Bronchial epithelial cell (primary cell): Measurements from ENCODE around the gene KDM1B. TPM values are rescaled to one million over a fixed set of nuclear protein-coding genes. Genes with fewer than 3 reads are reported as not detected.

Source experiments
- DNase-seq: peaks from one replicate; pipeline ENCODE4 v3.0.0-alpha.2; 2010; ENCODE audit warnings: low read depth
- FAIRE-seq: peaks from 2 replicates; lab custom pipeline; 2011; peaks lifted over from hg19 to GRCh38; lab: Jason Lieb, UNC
- H3K27me3 ChIP-seq: 2 replicates; pipeline ENCODE4 v1.5.1; 2011; ENCODE audit warnings: low read length; ENCODE audit not compliant: control insufficient read depth, insufficient read depth
- H3K36me3 ChIP-seq: 2 replicates; pipeline ENCODE4 v1.5.1; 2011; ENCODE audit warnings: low read length; ENCODE audit not compliant: control insufficient read depth, insufficient read depth
- H3K4me3 ChIP-seq: 2 replicates; pipeline ENCODE4 v1.5.1; 2011; ENCODE audit warnings: mild to moderate bottlenecking, low read depth, low read length, control low read depth
- CTCF ChIP-seq: IDR thresholded peaks from 2 replicates; pipeline ENCODE4 v1.5.1; 2011; ENCODE audit warnings: mild to moderate bottlenecking, moderate library complexity, low read length, control low read depth, inconsistent platforms; ENCODE audit not compliant: insufficient read depth, severe bottlenecking
- total RNA-seq: library from RNA; depleted of rRNA; stranded (reverse); fragments of >200 nt; gene quantifications from 2 replicates; pipeline ENCODE4 v1.2.1, GENCODE V29; 2014

Gene KDM1B
- total RNA-seq, 1 donor from 2014 or later: 21.1 TPM

DNA sequence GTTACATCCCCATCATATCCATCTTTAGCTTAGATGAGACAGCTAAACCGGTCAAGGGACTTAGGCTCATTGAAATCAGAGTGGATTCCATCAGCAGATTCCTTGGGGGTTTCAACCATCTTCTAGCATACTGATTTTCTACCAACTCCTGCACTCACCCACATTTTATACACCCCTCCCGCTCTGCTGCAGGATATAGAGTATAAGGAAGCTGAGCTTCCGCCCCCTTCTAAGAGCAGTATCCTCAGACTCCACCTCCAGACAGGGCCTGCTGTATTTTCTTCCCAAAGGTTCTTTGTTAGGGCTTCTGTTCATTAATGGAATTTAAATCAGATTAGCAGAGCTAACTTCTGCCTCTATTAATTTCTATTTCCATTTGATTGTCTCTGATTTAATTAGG is 22.9 kb upstream of the KDM1B start:
- Histone ChIP-seq H3K36me3 (peaks cover 3% of the 10 kb centered on the region), H3K27me3 (no peaks in the 10 kb centered on the region), H3K4me3 (no peak overlapping the region)
- TF ChIP-seq CTCF: no peak
- FAIRE-seq (no peak), DNase-seq (no peak)

DNA sequence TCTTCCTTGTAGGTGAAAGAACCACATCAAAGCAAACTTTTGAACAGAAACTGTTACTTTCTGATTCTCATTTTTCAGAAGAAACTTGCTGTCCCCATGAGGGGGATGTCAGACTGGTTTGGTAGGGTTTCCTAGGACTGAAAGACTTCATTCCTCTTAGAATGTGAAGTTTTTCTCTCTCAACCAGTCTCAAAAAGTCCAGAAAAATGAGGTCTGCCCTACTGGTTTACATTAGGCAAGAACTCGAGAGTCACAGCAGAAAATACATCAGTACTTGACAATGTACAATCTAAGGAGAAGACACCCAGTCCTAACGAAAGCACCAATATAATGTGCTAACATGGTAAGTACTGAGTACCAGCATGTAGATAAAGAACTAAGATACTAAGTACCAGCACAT is 20.1 kb upstream of the KDM1B start:
- DNase-seq: no peak
- Histone ChIP-seq H3K36me3 (peaks cover 4% of the 10 kb centered on the region), H3K4me3 (no peak overlapping the region), H3K27me3 (no peaks in the 10 kb centered on the region)
- no peak for FAIRE-seq
- TF ChIP-seq CTCF: no peak

DNA sequence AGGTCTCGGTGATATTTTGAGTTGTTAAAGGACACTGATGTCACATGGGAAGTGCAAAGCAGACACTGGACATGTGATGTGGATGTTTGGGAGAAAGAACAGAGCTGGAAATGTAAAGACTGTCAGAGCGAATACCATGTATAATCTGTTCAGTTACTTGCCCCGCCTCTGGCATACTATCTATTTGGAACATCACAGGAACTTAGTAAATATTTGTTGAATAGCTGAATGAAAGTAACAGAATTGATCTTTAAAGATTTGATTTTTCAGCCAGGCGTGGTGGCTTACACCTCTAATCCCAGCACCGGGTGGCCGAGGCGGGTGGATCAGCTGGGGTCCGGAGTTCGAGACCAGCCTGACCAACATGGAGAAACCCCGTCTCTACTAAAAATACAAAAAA is 19.0 kb upstream of the KDM1B start:
- Histone ChIP-seq H3K27me3 (no peaks in the 10 kb centered on the region), H3K4me3 (no peak overlapping the region), H3K36me3 (peaks cover 8% of the 10 kb centered on the region)
- no peak for TF ChIP-seq CTCF
- DNase-seq: no peak
- FAIRE-seq: no peak

DNA sequence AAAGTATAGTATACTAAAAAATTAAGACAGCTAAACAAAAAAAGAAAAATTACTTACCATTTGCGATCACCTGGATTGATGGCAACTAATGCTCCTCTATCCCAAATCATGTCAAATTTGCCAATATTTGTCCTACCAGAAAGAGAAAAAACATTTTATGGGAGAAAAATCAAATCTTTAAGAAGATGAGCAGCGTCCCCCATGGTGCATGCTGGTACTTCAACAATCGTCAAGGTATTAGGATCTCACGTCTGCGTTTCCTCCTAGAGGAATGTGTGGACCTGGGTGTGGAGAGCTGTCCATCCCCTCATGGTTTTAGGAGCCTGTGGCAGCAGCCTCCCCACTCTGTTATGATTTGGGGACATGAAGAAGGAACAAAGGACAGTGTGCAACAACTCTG is 16.3 kb upstream of the KDM1B start:
- Histone ChIP-seq H3K36me3 (peaks cover 13% of the 10 kb centered on the region), H3K4me3 (no peak overlapping the region), H3K27me3 (no peaks in the 10 kb centered on the region)
- FAIRE-seq (no peak), DNase-seq (no peak)
- no peak for TF ChIP-seq CTCF

DNA sequence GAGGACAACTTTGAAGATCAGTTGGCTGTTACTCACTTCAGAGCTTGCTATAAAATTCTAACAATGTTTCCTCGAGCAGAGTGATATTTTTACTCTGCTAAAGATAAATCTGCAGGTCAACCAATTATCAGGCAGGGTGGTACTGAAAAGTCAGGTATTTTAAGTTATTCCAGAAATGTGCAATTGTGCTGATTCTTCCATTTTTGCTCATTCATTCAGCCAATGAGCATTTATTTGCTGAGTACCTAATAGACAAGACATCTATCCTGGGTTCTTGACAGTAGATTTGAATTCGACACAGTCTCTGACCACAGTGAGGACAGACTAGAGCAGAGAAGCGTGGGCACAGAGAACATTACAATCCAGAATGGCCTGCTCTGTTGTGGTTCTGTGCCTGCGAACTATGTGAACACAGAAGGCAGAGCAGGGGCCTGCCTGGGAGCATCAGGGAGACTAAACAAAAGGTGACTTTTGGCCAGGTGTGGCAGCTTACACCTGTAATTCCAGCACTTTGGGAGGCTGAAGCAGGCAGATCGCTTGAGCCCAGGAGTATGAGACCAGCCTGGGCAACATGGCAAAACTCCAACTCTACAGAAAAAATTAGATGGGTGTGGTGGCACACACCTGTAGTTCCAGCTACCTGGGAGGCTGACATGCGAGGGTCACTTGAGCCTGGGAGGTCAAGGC is 15.1 kb upstream of the KDM1B start:
- H3K27me3 ChIP-seq: no peaks in the 10 kb centered on the region
- FAIRE-seq (no peak), DNase-seq (no peak)
- peaks cover 11% of the 10 kb centered on the region for H3K36me3 ChIP-seq
- TF ChIP-seq CTCF: no peak
- H3K4me3 ChIP-seq: no peak overlapping the region

DNA sequence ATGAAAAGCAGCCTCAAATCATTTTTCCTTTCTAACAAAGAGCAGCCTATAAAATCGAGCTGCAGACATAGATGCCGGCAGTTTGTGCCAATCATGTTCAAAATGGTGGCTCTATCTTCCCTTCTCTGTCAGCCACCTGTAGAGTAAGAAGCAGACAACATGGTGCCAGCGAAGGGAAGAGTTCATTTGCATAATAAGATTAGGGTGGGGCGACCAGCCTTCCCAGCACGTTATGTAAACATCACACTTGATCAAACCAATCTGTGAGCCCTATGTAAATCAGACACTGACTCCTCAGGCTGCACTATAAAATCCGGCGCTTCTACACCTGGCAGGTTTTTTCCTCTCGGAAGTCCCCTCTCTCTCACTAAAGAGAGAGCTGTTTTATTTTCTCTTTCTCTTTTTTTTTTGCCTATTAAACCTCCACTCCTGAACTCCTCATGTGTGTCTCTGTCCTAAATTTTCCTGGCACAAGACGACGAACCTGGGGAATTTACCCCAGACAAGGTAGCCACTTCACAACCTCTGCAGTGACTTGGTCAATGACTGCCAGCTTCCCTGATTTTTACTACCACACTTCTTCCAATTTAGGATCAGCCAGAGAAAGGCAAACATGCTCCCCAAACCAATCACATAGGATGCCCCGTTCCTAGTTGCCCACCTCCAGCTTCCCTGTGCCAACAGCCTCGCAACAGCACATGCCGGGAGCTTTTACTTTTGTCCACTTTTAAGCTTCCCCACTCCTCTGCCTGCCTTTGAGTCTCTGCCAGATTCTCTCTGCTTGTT is 13.2 kb upstream of the KDM1B start:
- H3K4me3 ChIP-seq: no peak overlapping the region
- no peaks in the 10 kb centered on the region for H3K27me3 ChIP-seq
- FAIRE-seq (no peak), DNase-seq (no peak)
- peaks cover 11% of the 10 kb centered on the region for H3K36me3 ChIP-seq
- TF ChIP-seq CTCF: no peak
